A172 (cell line): Measurements from ENCODE around the gene LARGE1. TPM values are rescaled to one million over a fixed set of nuclear protein-coding genes. Genes with fewer than 3 reads are reported as not detected.
"Not testable (repeated sequence)": the region's sequence is repeated elsewhere in the genome, so short reads cannot be mapped to it uniquely, and the experiment has no call there.

Experiments used
- DNase-seq: peaks from one replicate; pipeline ENCODE4 v3.0.0-alpha.2; 2015; ENCODE audit warnings: low spot score
- total RNA-seq: library from RNA; depleted of rRNA; stranded (reverse); fragments of >200 nt; shearing (Covaris generic); gene quantifications from 2 replicates; pipeline ENCODE4 v1.2.3, GENCODE V29; 2014

LARGE1 gene
- total RNA-seq, 1 experiment from 2014 or later = 4.9 TPM

DNA sequence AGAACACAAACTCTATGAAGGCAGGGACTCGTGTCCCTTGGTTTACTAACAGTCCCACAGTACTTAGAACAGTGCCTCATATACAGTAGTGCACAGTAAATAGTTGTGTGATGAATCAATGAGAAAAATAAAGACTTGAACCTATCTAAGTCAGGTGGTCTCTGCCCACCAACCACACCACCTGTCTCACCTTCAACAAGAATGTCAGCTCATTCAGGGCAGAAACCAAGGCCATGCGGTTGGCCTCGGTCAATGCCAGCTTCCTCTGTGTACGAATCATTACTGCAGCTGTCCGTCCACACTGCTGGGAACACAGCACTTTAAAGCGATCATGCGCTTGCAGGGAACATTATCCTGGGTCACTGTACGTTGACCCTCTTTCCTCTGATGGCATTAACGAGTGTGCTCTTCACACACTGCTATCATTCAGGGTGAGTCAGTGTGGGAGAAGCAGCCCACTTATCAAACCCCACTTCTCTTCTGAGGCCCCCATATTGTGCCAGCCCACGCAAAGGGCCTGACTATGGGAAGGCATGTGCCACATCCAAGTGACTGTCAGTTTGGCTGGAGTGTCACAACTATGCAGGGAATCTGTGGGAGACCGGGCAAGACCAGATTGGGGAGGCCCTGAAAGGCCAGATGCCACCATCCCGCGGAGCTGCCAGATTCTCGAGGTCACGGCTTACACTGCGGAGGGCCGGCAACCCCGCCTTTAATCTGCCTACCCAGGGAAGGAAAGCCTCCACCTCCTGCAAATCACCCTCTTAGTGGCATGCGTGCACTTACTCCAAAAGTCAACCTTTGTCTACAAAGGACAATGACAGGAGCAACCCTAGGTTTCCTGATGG lies 36.1 kb downstream of the LARGE1 start:
- no peak for DNase-seq

DNA sequence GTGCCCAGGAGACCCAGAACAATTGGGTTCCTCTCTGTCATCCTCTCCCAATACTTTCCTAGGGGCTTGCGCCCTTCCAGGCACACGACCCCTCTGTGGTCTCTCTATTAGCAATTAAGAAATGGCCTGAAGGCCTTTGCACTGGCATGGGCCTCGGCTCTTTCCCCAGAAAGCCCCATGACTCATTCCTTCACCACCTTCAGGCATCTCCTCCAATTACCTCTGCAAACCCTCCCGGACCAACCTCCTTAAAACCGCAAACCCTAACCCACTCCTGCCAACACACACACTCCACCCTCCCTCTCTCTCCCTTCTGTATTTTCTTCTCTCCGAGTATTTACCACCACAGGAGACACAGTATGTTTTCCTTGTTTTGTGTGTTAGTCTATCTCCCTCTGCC lies 36.7 kb downstream of the LARGE1 start:
- peak; percentile 69 for DNase-seq

DNA sequence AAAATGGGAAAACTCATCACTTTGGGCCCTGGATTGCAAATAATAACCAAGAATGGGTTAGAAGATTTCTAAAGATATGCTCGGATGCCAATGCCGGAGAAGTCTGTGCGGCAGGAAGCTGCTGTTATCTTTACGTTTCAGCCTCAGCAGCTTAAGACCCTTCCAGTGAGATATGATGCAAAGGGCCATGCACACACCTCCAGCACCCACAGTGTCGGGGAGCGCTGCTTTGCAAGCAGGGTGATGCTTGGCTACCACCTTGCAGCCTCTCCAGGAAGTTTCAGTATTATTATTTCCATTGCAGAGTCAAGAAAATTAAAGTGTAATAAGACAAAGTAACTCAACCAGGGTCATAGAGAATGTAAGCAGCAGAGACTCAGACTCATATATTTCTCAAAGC lies 37.3 kb downstream of the LARGE1 start:
- no peak for DNase-seq

DNA sequence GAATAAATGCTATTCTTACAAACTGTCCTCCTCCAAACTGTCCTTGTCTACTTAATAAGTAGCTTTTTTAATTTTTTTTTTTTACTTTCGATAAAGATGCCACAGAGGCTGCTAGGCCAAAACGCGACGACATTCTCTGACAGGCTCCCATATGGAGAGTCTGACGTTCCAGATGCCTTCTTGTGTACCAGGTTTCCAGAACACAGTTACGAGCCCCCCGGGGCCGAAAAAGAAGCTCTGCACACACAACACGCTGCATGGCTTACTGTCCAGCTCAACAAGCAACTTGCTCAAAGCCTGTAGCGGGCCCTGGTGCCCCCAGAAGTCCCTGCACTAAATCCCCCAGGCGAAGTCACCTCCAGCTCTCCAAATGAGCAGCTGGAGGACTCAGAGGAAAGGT lies 39.3 kb downstream of the LARGE1 start:
- DNase-seq = no peak

DNA sequence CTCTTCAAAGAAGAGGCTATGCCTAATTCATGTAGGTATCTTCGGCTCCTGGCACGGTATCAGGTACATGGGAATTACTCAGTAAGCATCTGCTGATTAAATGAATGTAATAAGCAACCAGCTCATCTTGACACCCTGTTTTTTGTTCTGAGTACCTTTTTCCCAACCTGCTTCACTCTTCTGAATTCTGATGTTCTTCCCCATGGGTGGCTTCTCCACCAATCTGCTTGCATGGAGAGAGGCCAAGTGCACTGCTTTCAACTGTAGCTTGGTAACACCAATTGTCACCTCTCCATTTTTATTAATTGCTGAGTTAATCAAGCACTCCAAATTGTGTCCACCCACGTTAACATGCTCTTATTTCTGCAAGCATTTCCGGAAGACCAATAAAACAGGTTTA lies 40.5 kb downstream of the LARGE1 start:
- DNase-seq = no peak

DNA sequence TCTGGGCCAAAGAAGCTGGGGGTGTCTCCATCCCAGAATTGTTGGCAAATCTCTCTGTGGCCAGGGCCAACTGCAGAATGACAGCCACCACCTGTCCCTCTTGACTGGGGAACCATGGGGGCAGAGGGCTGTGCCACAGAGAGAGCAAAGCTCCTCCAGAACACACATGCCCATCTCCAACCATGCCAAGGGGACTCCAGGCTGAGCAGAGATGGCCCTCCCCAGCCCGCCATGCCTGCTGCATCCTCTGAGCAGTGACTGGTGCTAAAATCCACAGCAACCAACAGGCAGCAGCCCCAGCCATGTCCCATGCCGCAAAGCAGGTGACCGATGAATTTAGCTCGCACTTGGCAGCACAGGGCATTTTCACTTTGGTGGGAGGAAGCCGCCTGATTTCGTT lies 45.0 kb downstream of the LARGE1 start:
- DNase-seq = no peak

DNA sequence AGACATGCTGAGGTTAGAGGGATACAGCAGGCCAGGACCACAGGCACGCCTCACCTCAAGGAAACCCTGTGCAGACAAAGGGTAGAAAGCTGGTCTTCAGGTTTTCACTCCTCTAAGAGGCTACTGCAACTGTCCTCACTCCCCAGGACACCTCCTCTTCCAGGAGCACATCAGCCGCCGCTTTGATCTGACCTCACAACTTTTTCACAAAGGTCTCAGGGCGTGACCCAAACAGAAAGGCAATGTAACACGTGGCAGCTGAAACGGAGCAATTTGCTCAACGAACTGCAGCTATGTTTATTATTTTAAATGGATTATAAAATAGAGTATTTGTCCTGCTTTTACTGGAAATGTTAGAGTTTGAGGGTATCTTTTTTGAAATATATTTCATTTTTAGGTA lies 46.1 kb downstream of the LARGE1 start:
- no peak for DNase-seq

DNA sequence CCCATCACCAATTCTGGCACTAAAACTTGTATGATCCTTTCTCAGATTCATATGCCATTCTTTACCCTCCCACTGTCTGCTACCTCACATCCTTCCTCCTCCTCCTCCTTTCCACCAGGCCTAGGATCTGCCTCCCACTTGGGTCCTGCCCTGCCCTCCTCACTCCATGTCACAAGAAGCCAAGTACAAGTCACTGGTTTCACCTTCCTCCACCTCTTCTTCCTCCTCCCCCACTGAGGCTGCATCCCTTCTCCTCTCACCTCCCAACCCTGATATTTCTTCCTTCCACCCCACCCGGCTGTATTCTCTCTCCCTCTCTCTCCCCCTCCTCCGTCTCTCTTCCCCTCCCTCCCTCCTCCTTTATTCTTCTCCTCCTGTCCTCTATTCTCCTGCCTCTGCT lies 46.6 kb downstream of the LARGE1 start:
- no peak for DNase-seq

DNA sequence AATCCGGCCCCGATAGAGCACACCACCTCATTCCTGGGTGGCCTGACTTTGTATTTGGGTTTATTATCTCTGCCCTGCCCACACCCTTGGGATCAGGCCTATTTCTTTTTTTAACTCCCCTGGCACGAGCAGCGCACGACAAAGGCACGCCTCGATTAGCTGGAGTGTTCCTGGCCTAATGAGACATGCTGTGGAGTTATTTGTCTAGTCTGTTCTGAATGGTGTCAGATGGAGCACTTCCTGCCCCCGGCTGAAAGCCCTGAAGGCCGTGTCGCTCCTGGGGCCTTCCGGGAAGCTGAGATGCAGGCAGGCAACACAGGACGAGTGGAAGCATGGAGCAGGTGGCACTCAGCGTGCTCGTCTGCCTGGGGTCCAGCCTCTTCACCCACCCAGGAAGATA lies 47.1 kb downstream of the LARGE1 start:
- DNase-seq = no peak

DNA sequence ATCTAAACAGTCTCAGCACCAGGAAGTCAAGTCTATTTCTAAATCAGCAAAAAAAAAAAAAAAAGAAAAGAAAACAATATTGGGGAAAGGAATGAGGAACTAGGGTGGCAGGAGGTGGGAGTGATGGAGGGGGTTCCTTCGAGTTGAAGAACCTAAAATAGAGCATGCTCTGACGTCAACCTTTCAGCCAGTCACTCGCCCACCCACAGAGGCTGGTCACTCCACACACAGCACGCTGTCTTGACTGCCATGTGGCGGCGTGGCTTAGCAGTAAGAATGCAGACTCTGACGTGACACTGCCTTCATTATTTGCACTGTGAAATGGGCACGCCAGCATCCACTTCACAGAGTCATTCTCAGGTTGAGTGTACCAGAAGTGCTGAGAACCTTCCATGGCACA lies 48.3 kb downstream of the LARGE1 start:
- no peak for DNase-seq

DNA sequence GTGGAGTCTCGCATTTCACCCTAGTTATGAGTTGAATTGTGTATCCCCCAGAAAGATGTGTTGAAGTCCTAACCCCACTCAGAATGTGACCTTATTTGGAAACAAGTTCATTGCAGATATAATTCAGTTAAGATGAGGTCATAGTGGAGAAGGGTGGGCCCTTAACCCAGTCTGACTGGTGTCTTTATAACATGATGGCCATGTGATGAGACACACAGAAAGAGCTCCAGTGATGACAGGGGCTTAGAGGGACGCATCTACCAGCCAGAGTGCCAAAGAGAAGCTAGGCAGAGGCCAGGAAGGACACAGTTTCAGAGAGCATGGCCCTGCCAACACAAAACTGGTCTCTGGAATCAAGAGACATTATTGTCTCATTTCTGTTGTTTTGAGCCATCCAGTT lies 50.3 kb downstream of the LARGE1 start:
- no peak for DNase-seq

DNA sequence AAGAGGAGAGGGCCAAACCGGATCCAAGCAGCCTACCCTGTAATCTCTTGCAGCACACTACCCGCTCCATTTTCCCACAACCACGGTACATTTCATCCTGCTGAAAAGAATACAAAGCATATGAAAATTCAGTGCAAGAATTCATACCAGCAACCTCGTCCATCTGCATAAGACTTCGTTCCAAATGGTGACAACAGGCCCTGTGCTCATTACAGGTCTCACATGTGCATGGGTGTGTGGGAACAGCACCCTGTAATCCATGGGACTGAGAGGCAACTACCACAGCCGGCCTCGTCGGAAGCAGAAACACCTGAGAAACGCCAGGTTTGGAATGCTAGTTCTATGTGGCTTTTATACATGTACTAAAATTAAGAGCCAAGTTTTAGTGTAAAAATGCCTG lies 52.3 kb downstream of the LARGE1 start:
- DNase-seq = no peak

DNA sequence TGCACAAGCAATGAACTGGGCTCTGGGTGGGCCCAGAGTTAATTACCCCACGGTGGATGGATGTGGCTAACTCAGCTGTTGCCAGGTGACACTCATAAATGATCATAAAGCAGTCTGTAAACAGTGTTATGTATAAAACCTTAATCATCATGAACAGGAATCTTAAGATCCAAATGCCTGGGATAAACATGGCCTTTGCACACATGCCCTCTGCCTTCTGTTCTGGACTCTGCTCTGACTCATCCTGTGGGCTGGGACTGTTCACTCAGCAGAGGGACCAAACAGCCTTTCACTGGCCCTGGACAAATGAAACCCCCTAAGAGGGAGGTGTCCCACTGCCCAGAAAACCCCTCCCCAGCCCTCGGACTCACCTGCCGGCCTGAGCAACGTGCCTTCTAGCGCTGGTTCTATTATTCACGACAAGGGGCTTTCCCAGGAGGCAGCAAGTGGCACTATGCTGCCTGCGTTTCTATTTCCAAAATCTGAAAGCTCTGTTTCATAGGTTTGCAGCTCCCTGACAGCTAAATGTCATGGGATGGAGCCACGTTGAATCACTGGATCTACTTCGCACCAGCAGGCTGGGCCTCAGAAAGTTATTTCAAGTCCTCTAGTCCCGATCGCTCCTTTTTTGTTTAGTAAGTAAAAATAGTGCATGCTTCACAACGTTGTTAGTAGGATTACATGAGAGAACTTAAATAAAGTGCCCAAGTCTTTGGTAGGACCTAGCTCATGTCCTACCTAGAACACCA lies 53.0 kb downstream of the LARGE1 start:
- peak; percentile 19 for DNase-seq

DNA sequence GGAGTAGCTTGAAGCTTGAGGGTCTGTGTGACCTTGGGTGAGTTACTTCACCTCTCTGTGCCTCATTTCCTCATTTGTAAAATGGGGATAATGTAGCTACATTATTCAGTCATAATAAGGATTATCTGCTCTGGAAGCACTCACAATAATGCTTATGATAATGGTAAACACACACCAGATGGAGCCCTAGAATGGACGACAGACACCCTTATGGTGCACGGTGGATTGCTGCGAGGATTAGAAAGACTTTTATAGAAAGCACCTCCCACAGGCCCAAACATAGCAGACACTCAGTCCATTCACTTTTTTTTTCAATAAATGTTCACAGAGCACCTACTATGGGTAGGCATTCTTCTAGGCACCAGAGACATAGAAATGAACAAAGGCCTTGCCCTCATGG lies 53.8 kb downstream of the LARGE1 start:
- no peak for DNase-seq

DNA sequence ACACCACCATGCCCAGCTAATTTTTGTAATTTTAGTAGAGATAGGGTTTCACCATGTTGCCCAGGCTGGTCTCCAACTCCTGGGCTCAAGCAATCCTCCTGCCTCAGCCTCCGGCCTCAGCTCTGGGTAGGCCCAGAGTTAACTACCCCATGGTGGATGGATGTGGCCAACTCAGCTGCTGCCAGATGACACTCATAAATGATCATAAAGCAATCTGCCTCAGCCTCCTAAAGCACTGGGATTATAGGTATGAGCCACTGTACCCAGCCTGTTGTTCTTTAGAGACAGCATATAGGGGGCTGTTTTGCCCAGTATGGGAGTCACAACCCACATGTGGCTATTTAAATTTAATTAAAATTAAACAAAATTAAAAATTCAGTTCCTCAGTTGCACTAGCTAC lies 54.3 kb downstream of the LARGE1 start:
- DNase-seq = no peak

DNA sequence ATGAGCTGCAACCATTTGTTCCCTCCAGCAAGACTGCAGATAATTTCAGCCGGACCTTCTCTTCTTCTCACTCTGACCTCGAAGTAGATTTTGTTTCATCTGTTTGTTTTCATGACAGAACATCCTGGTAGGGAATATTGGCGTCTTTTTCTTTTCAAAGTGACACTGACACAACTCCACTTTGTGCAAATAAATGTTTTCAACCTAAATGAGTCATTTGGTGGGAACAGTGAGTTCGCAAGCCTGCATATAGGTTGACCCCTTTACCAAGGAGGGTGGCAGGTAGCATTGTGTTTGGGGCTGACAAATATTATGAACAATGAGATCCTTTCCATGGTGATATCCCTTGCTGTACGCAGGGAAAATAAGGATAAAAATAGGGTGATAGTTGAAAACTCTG lies 55.0 kb downstream of the LARGE1 start:
- DNase-seq = no peak

DNA sequence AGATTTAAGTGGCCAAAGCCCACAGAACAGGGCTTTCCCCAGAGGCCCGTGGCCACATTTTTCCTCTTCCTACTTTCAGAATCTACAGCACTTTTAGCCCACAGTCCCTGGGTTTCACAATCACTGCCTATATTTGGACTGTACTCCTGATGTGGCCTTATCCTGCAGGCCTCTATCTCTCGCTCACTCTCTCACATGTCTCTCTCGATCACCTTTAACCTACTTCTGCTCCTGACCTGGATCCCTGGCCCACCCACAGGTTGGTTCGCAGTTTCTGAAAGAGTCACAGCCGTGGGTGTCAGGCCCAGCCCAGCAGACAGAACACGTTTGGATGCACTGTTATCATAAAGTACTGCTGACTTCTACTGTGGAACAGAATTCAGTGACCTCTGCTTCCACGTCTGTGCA lies 55.5 kb downstream of the LARGE1 start:
- DNase-seq = no peak

DNA sequence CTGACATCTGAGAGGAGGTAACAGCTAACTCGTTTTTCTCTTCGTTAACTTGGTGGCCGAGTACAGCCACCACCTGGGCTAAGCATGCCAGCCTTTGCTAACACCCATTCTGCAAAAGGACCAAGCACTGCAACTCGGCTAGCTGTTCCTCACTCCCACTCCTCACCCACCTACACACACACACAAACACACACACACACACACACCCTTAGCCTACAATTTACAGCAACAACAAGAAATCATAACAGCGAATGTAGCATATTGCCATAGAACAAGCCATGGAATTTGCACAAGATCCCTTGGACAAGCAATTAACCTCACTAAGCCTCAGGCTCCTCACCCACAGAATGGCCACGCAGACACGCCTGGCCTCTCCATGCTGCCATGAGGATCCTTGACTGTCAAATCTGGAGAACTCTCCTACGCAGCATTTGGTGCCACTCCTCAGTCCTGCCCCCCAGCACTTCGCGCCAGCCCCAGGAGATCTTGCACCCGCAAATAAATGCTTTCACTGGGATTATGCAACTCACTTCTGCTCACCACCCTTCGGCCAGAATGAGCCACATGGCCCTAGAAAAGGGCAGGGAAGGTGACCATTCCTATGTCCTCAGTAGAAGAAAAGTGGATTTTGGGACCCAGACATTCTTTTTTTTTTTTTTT lies 58.9 kb downstream of the LARGE1 start:
- DNase-seq = no peak

DNA sequence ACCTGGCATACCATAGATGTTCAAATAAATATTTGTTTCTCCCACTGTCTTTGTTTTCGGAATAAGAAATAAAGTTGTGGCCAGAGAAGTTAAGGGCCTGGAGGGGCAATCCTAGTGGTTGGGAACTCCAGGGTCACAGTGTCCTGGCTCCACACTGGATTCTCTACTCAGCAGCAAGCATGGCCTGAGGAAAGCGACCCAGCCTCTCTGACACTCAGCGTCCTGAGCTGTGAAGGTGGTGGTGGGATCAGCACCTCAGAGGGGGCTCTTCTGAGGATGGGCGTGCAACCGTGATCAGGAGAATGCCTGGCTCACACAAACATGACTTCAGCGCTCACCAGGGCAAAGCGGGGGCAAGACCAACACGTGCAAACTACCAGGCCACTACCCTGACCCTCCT lies 59.9 kb downstream of the LARGE1 start:
- no peak for DNase-seq

DNA sequence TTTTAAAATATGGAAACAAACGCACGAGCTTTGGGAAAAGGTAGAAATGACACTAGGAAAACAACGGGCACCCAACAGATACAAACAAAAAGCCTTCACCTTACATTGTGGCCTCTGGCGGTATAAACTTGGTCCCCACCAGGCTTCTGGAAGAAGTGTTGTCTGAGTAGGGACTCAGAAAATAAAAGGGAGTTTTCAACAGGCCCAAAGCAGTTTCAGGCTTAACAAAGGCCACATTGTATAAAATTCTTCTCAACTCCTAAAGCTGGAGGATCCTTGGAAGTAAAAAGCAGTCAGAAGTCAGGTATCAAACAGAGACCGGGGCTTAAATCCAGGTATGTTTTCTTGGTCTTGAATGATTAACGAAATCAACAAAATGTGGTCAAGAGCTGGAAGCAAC lies 61.0 kb downstream of the LARGE1 start:
- no peak for DNase-seq

DNA sequence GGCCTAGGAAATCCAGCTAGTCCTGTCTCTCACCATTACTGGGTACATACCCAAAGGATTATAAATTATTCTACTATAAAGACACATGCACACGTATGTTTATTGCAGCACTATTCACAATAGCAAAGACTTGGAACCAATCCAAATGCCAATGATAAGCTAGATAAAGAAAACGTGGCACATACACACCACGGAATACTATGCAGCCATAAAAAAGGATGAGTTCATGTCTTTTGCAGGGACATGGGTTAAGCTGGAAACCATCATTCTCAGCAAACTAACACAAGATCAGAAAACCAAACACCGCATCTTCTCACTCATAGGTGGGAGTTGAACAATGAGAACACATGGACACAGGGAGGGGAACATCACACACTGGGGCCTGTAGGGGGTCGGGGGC lies 61.6 kb downstream of the LARGE1 start:
- not testable (repeated sequence) for DNase-seq

DNA sequence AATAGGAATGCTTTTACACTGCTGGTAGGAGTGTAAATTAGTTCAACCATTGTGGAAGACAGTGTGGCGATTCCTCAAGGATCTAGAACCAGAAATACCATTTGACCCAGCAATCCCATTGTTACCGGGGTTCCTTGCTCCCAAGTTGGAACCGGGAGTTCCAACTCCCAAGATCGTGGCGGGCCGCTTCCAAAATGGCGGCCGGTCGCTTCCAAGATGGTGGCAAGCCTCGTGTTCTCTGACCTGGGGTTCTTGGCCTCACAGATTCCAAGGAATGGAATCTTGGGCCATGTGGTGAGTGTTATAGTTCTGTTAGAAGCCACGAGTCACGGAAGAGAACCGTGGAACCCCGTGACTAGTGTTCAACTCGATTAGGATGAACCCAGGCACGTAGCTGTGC lies 62.5 kb downstream of the LARGE1 start:
- DNase-seq = not testable (repeated sequence)

DNA sequence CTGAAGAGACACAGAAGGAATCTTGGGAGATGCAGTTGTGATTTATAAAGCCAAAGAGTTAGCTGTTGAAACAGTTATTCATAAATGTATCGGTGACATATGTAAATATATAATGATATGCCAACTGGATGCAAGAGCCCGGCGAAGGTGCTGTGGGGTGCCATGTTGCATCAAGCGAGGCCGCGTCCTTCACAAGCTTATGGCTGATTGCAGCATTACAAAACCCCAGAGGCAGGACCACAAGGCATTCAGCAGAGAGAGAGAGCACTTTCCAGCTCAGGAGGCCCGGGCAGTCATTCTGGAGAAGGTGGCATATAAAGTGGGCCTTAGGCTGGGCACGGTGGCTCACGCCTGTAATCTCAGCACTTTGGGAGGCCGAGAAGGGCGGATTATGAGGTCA lies 65.6 kb downstream of the LARGE1 start:
- DNase-seq = no peak
